ENCODE measurements around the gene EVI2B. TPM values are rescaled to one million over a fixed set of nuclear protein-coding genes. Genes with fewer than 3 reads are reported as not detected.

The EVI2B gene
- total RNA-seq (2021) (not detected in 2 replicates), Bru-seq, nascent RNA (percentile 26 among the genes with signal in this experiment), BruChase-seq, experiment 1, labeled RNA remaining after a 2-hour chase (percentile 23 among the genes with signal in this experiment), BruChase-seq, experiment 2, labeled RNA remaining after a 6-hour chase (percentile 43 among the genes with signal in this experiment)
- long read RNA-seq: 0 reads

GRCh38 chr17:31313982-31314781, at the start of gene EVI2B:
Gene EVI2B, minus strand, starts transcription at chr17:31314054. Its CDS starts 8,445 bp downstream, at chr17:31305609.
- Histone ChIP-seq H3K79me2 (ENCODE audit: low read depth) (no peaks in the 10 kb centered on the region), H4K20me1 (ENCODE audit: insufficient read depth) (no peaks in the 10 kb centered on the region), H3K4me2 (peak within 1 kb of the TSS; percentile 60), H3K9me2 (ENCODE audit: insufficient read depth) (no peaks in the 10 kb centered on the region), H3K4me3 (no peak within 1 kb of the TSS), H2AFZ (no peak within 1 kb of the TSS), H3K27me3 (ENCODE audit: insufficient read depth, low read depth) (no peaks in the 10 kb centered on the region), H3F3A (ENCODE audit: insufficient read depth, low read depth) (peaks cover 27% of the 10 kb centered on the region), H3K27ac (peak within 1 kb of the TSS; percentile 79), H3K9me3 (ENCODE audit: insufficient read depth, low read depth) (no peaks in the 10 kb centered on the region), H3K36me3 (ENCODE audit: low read depth) (no peaks in the 10 kb centered on the region), H3K4me1 (replicated peaks; ENCODE audit: insufficient read depth) (peaks cover 23% of the 10 kb centered on the region)
- ChIA-PET POLR2A (ENCODE audit: unreplicated experiment) (no interaction called here), CTCF (no interaction called here)
- DNase-seq: peak in 1 of 2 experiments; percentile 88
- TF ChIP-seq CTCF (conservative IDR thresholded peaks at IDR 0.05) (no peak), EZH2 (IDR thresholded peaks at IDR 0.05; ENCODE audit: low read depth) (no peak)
- intact Hi-C loops (cut with micrococcal nuclease; ENCODE audit: unreplicated experiment): no loop called here
- no TSS peak for BruUV-seq (replicated peaks)

GRCh38 chr17:31357839-31358394, 44.1 kb upstream of the EVI2B start:
- no peak overlapping the region for H3K4me3 ChIP-seq
- no peaks in the 10 kb centered on the region for H3K79me2 ChIP-seq (ENCODE audit: low read depth)
- no peak overlapping the region for H3K27ac ChIP-seq
- no peaks in the 10 kb centered on the region for H3K27me3 ChIP-seq (ENCODE audit: insufficient read depth, low read depth)
- intact Hi-C loops (cut with micrococcal nuclease; ENCODE audit: unreplicated experiment): no loop called here
- peaks cover 57% of the 10 kb centered on the region for H3K36me3 ChIP-seq (ENCODE audit: low read depth)
- H2AFZ ChIP-seq: no peak overlapping the region
- no peaks in the 10 kb centered on the region for H3K9me3 ChIP-seq (ENCODE audit: insufficient read depth, low read depth)
- peaks cover 4% of the 10 kb centered on the region; the same call in 1 of the 2 replicates for H3F3A ChIP-seq (ENCODE audit: insufficient read depth, low read depth)
- no peaks in the 10 kb centered on the region for H3K4me1 ChIP-seq (replicated peaks; ENCODE audit: insufficient read depth)
- H3K9me2 ChIP-seq (ENCODE audit: insufficient read depth): no peaks in the 10 kb centered on the region
- H3K4me2 ChIP-seq: no peak overlapping the region
- POLR2A ChIA-PET (ENCODE audit: unreplicated experiment): no interaction called here
- CTCF ChIA-PET: no interaction called here
- no TSS peak for BruUV-seq (replicated peaks)
- no peaks in the 10 kb centered on the region for H4K20me1 ChIP-seq (ENCODE audit: insufficient read depth)
- no peak for DNase-seq
- no peak for TF ChIP-seq EZH2 (IDR thresholded peaks at IDR 0.05; ENCODE audit: low read depth)
- no peak for TF ChIP-seq CTCF (conservative IDR thresholded peaks at IDR 0.05)

- no peak overlapping the region for H3K4me2 ChIP-seq
- no peaks in the 10 kb centered on the region for H3K4me1 ChIP-seq (replicated peaks; ENCODE audit: insufficient read depth)
- peaks cover 56% of the 10 kb centered on the region for H3K36me3 ChIP-seq (ENCODE audit: low read depth)
- H3K4me3 ChIP-seq: no peak overlapping the region
- no peaks in the 10 kb centered on the region for H3K9me3 ChIP-seq (ENCODE audit: insufficient read depth, low read depth)
- TF ChIP-seq EZH2 (IDR thresholded peaks at IDR 0.05; ENCODE audit: low read depth): no peak
- TF ChIP-seq CTCF (conservative IDR thresholded peaks at IDR 0.05): no peak
- H4K20me1 ChIP-seq (ENCODE audit: insufficient read depth): no peaks in the 10 kb centered on the region
- DNase-seq: no peak
- ChIA-PET POLR2A (ENCODE audit: unreplicated experiment) (no interaction called here), CTCF (no interaction called here)
- H3K27me3 ChIP-seq (ENCODE audit: insufficient read depth, low read depth): no peaks in the 10 kb centered on the region
- peaks cover 4% of the 10 kb centered on the region; the same call in 1 of the 2 replicates for H3F3A ChIP-seq (ENCODE audit: insufficient read depth, low read depth)
- no peaks in the 10 kb centered on the region for H3K9me2 ChIP-seq (ENCODE audit: insufficient read depth)
- no TSS peak for BruUV-seq (replicated peaks)
- H2AFZ ChIP-seq: no peak overlapping the region
- H3K27ac ChIP-seq: no peak overlapping the region
- intact Hi-C loops (cut with micrococcal nuclease; ENCODE audit: unreplicated experiment): no loop called here
- no peaks in the 10 kb centered on the region for H3K79me2 ChIP-seq (ENCODE audit: low read depth)
Observed at GRCh38 chr17:31357091-31357490, 43.2 kb upstream of the EVI2B start.

Data from PC-9 (cell line).